D721Med (cell line): Measurements from ENCODE around the gene BCL6B.

ENCODE experiments used
- DNase-seq: peaks from one replicate; pipeline ENCODE4 v3.0.0; 2011; ENCODE audit warnings: low spot score; ENCODE audit not compliant: insufficient read length
- FAIRE-seq: peaks from 2 replicates; lab custom pipeline; 2011; peaks lifted over from hg19 to GRCh38; lab: Jason Lieb, UNC
- TF ChIP-seq, protein P1 (sequence below): IDR thresholded peaks from 2 replicates; pipeline ENCODE4 v1.5.1; 2012; ENCODE audit warnings: mild to moderate bottlenecking, control low read depth; ENCODE audit not compliant: insufficient read depth; ENCODE audit errors: missing control alignments

Gene BCL6B

DNA sequence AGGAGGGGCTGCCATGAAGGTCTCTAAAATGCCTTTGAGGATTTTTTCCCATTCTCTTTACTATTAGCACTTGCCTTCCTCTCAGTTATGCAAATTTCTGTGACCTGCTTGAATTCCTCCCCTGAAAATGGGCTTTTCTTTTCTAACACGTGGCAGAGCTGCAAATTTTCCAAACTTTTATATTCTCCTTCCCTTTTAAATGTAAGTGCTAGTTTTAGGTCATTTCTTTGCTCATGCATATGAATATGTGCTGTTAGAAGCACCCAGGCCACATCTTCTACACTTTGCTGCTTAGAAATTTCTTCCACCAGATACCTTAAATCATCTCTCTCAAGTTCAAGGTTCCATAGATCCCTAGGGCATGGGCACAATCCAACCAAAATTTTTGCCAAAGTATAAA lies 45.4 kb downstream of the BCL6B start:
- TF ChIP-seq, protein P1, sequence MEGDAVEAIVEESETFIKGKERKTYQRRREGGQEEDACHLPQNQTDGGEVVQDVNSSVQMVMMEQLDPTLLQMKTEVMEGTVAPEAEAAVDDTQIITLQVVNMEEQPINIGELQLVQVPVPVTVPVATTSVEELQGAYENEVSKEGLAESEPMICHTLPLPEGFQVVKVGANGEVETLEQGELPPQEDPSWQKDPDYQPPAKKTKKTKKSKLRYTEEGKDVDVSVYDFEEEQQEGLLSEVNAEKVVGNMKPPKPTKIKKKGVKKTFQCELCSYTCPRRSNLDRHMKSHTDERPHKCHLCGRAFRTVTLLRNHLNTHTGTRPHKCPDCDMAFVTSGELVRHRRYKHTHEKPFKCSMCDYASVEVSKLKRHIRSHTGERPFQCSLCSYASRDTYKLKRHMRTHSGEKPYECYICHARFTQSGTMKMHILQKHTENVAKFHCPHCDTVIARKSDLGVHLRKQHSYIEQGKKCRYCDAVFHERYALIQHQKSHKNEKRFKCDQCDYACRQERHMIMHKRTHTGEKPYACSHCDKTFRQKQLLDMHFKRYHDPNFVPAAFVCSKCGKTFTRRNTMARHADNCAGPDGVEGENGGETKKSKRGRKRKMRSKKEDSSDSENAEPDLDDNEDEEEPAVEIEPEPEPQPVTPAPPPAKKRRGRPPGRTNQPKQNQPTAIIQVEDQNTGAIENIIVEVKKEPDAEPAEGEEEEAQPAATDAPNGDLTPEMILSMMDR: no peak
- no peak for DNase-seq
- FAIRE-seq: no peak

DNA sequence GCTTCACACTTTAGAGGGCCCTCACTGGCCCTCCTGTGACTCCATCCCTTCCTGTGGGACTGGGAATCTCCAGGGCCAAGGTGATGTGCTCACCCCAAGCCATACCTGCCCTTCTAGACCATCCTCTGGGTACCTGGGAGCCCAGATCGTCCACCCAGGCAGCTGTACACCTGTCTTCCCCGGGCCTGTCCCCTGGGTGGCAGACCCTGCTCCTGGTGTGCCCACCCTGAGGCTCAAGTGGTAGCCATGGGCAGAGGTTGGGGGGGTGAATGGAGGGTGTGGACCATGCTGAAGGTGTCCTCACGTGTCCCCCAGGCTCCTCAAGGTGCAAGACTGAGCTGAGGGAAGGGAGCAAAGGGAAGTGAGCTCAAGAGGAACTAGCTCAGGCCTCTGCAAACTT lies 47.9 kb downstream of the BCL6B start:
- FAIRE-seq (no peak), DNase-seq (no peak)
- TF ChIP-seq, protein P1: no peak

DNA sequence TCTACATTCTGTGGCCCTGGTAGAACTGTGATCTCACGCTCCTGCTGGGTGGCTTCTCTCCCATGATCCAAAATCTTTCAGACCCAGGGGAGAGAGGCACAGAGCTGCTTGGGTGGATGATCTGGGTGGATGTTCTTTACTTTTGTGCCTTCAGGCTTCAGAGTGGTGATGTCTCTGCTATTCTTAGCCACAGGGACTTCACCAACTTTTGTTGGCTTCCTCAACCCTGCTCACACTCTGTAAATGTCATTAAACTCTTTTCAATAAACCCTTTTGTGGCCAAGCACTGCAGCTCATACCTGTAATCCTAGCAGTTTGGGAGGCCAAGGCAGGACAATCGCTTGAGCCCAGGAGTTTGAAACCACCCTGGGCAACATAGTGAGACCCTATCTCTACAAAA lies 49.6 kb downstream of the BCL6B start:
- DNase-seq (no peak), FAIRE-seq (no peak)
- TF ChIP-seq, protein P1: no peak

DNA sequence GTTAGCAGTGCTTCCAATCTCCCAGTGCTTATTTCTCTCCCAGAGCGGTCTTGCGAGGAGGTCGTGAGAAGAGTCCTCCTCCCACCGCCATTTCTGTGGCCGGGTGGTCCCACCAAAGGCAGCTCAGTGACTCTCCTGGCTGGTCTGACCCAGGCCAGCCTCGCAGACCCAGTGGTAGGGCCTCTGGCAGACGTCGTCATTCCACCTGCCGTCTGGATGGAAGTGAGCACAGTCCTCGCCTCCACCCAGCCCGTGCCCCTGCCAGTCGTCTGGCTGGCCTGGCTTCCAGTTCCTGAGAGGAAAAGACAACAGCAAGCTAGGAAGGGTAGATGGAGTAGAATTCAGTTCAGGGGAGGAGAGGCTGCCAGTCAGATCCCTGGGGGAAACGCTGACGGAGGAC lies 52.1 kb downstream of the BCL6B start:
- FAIRE-seq (no peak), DNase-seq (no peak)
- TF ChIP-seq, protein P1: no peak

DNA sequence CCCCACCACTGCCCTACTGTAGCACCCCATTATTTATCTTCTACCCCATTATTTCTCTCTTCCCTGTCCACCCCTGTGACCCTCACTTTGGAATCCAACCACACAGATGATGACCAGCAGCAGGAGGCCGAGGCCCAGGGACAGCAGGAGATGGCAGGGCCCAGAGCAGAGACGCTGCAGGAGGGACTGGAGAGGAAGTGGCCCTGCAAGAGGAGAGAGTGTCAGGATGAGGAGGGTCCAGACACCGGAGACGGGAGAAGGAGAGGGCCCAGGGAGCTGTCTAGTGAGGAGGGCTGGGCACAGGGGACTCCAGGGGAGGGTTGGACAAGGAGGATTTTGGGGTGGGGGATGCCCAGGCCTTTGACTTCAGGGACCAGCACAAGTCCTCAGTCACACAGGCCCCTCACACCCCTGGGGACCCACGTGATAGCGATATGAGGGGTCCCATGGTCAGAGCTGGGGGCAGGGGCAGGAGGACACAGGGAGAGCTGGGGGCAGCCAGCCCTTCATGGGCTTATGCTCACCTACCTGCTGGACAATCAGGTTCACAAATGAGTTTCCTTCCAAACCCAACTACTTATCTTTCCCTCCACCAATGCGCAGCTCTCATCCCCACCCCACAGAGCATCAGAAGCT lies 55.2 kb downstream of the BCL6B start:
- FAIRE-seq (no peak), DNase-seq (no peak)
- TF ChIP-seq, protein P1: no peak

DNA sequence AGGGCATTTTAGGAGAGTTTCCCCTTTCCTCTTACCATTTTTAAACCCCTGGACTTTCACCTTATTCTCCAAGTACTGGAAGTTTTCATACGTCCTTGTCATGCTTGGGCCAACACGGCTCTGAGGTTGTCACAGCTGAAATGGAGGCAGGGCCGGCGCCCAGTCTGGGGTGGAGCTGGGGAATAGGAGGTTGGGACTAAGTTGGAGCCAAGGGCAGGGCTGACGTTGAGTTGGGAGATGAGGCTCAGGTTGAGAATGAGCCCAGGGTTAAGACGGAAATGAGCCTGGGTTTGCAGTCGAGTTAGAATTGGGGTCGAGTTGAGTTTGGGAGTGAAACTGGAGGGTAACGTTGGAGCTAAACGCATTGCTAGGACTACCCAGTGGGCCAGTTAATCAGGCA lies 55.9 kb downstream of the BCL6B start:
- FAIRE-seq: no peak
- no peak for DNase-seq
- TF ChIP-seq, protein P1: no peak
